ENCODE measurements around the gene CCL25. TPM values are rescaled to one million over a fixed set of nuclear protein-coding genes. Genes with fewer than 3 reads are reported as not detected.

Gene CCL25
- total RNA-seq: not detected in 2 replicates

GRCh38 chr19:8052464-8052859, at the start of gene CCL25:
Gene CCL25, plus strand, starts transcription at chr19:8052760. Its CDS starts 290 bp downstream, at chr19:8053050.

GRCh38 chr19:8005534-8006256, 46.9 kb upstream of the CCL25 start, which contains the start of gene ELAVL1:
Gene ELAVL1, minus strand, starts transcription at chr19:8005641. Its CDS starts 13,826 bp downstream, at chr19:7991815.

Other genes starting within 250 kb of the CCL25 start
- gene EVI5L, start 222.5 kb upstream of the CCL25 start, total RNA-seq: 13.5 and 14.7 TPM in 2 replicates
- gene PRR36, start 178.4 kb upstream of the CCL25 start, total RNA-seq: under 0.01 TPM in 1 of 2 replicates, not detected in the other
- 6.0 and 6.3 TPM in 2 replicates for gene LRRC8E, start 164.2 kb upstream of the CCL25 start, total RNA-seq
- gene MAP2K7, start 148.9 kb upstream of the CCL25 start, total RNA-seq: 5.8 and 9.3 TPM in 2 replicates
- 0.85 and 2.0 TPM in 2 replicates for gene TGFBR3L, start 137.9 kb upstream of the CCL25 start, total RNA-seq
- gene SNAPC2, start 132.4 kb upstream of the CCL25 start, total RNA-seq: 11.7 and 14.1 TPM in 2 replicates
- 0.85 and 1.9 TPM in 2 replicates for gene CTXN1, start 126.6 kb upstream of the CCL25 start, total RNA-seq
- 53.7 and 65.7 TPM in 2 replicates for gene TIMM44, start 109.1 kb upstream of the CCL25 start, total RNA-seq
- 13.1 and 32.0 TPM in 2 replicates for gene ELAVL1, start 47.1 kb upstream of the CCL25 start, total RNA-seq
- not detected in 2 replicates for gene FBN3, start 96.8 kb downstream of the CCL25 start, total RNA-seq
- 9.4 and 14.5 TPM in 2 replicates for gene CERS4, start 156.6 kb downstream of the CCL25 start, total RNA-seq